CD4-positive, alpha-beta T cell (primary cell): Measurements from ENCODE around the gene KSR2. TPM values are rescaled to one million over a fixed set of nuclear protein-coding genes. Genes with fewer than 3 reads are reported as not detected.

ENCODE experiments used
- ATAC-seq: fragments of 200-7000 bp; cut with Tn5 transposase; one replicate; pipeline ENCODE4 v1.10.0; 2022; ENCODE audit warnings: mild to moderate bottlenecking; ENCODE audit not compliant: poor library complexity
- CTCF ChIA-PET: fragments of 350-600 bp; sonication (Branson Sonifier 250); formaldehyde crosslinking; loops from one replicate; lab custom pipeline; 2021; ENCODE audit warnings: antibody characterized with exemption, inconsistent platforms; lab: Charles Lee
- POLR2A ChIA-PET: fragments of 350-600 bp; sonication (Branson Sonifier 250); formaldehyde crosslinking; loops from one replicate; lab custom pipeline; 2021; ENCODE audit warnings: antibody characterized with exemption, inconsistent platforms; lab: Charles Lee
- DNase-seq, 14 experiments: peaks; one replicate each; pipeline ENCODE4 v3.0.0-alpha.2; 2013 to 2020; ENCODE audit warnings: mixed read lengths in 2 of 14
- H3K27ac ChIP-seq, 2 donors: one replicate each; pipeline versions ENCODE4 v1.5.1 to v1.7.0; 2013; ENCODE audit warnings: low read length in 2 of 2, low read depth in 1 of 2, mild to moderate bottlenecking in 1 of 2
- H3K27me3 ChIP-seq, 2 experiments: 1 replicate in 1 of 2; 2 replicates in 1 of 2; pipeline versions ENCODE4 v1.6.1 to v1.7.0; 2013; ENCODE audit warnings: low read length in 2 of 2, control low read depth in 1 of 2, mild to moderate bottlenecking in 1 of 2, moderate library complexity in 1 of 2; ENCODE audit not compliant: insufficient read depth in 2 of 2, control insufficient read depth in 1 of 2
- H3K36me3 ChIP-seq: one replicate; pipeline ENCODE4 v1.6.1; 2013; ENCODE audit warnings: low read length, control low read depth; ENCODE audit not compliant: insufficient read depth
- H3K4me1 ChIP-seq: one replicate; pipeline ENCODE4 v1.6.1; 2013; ENCODE audit warnings: low read length, control low read depth; ENCODE audit not compliant: insufficient read depth
- H3K4me3 ChIP-seq: one replicate; pipeline ENCODE4 v1.5.1; 2013; ENCODE audit warnings: mild to moderate bottlenecking, low read length, moderate library complexity
- H3K9me3 ChIP-seq, 2 experiments: 1 replicate in 1 of 2; 2 replicates in 1 of 2; pipeline versions ENCODE4 v1.6.1 to v1.7.0; 2013; ENCODE audit warnings: low read length in 2 of 2, mild to moderate bottlenecking in 2 of 2, control low read depth in 1 of 2, moderate library complexity in 1 of 2; ENCODE audit not compliant: control insufficient read depth in 1 of 2, insufficient read depth in 1 of 2
- H3K27ac Mint-ChIP-seq: one replicate; pipeline ENCODE4 v1.8.0; 2020; ENCODE audit warnings: mixed read lengths
- H3K27me3 Mint-ChIP-seq: one replicate; pipeline ENCODE4 v1.8.0; 2021; ENCODE audit warnings: mixed read lengths
- H3K36me3 Mint-ChIP-seq: one replicate; pipeline ENCODE4 v1.8.0; 2021; ENCODE audit warnings: low read depth, mixed read lengths
- H3K4me1 Mint-ChIP-seq: one replicate; pipeline ENCODE4 v1.8.0; 2021; ENCODE audit warnings: low read depth, mixed read lengths
- H3K4me3 Mint-ChIP-seq: one replicate; pipeline ENCODE4 v1.8.0; 2020; ENCODE audit warnings: mild to moderate bottlenecking, mixed read lengths
- H3K9me3 Mint-ChIP-seq: one replicate; pipeline ENCODE4 v1.8.0; 2020; ENCODE audit warnings: mixed read lengths
- CTCF ChIP-seq: fragments of 200-600 bp; IDR thresholded peaks from one replicate; pipeline ENCODE4 v1.8.0; 2022; ENCODE audit warnings: antibody characterized with exemption, mild to moderate bottlenecking
- intact Hi-C, 2 experiments: fragments of 100-400 bp; cut with DNase I in 1 of 2; cut with micrococcal nuclease in 1 of 2; formaldehyde crosslinking; loops; one replicate each; pipeline versions ENCODE4 v1.15.1 to v1.9.0; 2023 to 2025; cut with DNase I, micrococcal nuclease
- total RNA-seq, 174 experiments: library from RNA in 2 of 174; stranded (reverse) in 2 of 174; gene quantifications; one replicate each; pipeline ENCODE4 v1.2.3 and lab custom pipeline; 2021 to 2026

Gene KSR2
- total RNA-seq, 2 experiments from 2014 or later = 0.05 to 0.17 TPM

GRCh38 chr12:117855165-117855564 is 113.6 kb downstream of the KSR2 start:
- H3K27me3 ChIP-seq = peaks cover 0 to 2% of the 10 kb centered on the region in 2 experiments

GRCh38 chr12:117854339-117855012 is 114.3 kb downstream of the KSR2 start:
- ChIA-PET CTCF (no interaction called here), POLR2A (no interaction called here)
- H3K27me3 Mint-ChIP-seq = peaks cover 20% of the 10 kb centered on the region
- no peak overlapping the region for H3K4me3 Mint-ChIP-seq
- H3K27ac Mint-ChIP-seq = no peak overlapping the region
- TF ChIP-seq CTCF = peak; percentile 20
- Histone ChIP-seq H3K36me3 (no peaks in the 10 kb centered on the region), H3K4me3 (no peak overlapping the region), H3K4me1 (no peaks in the 10 kb centered on the region), H3K9me3 (peaks cover 6 to 14% of the 10 kb centered on the region in 2 experiments), H3K27me3 (peaks cover 0 to 2% of the 10 kb centered on the region in 2 experiments), H3K27ac (no peak overlapping the region)
- H3K36me3 Mint-ChIP-seq = no peaks in the 10 kb centered on the region
- DNase-seq = peak in 7 of 14 experiments; percentile 4 to 58 (median 19)
- ATAC-seq = no peak
- no peaks in the 10 kb centered on the region for H3K9me3 Mint-ChIP-seq
- intact Hi-C loops = no loop called here
- no peaks in the 10 kb centered on the region for H3K4me1 Mint-ChIP-seq

More at GRCh38 chr12:117855165-117855564, 113.6 kb downstream of the KSR2 start:
- DNase-seq (no peak), ATAC-seq (no peak)
- Histone ChIP-seq H3K36me3 (no peaks in the 10 kb centered on the region), H3K4me3 (no peak overlapping the region), H3K9me3 (peaks cover 6 to 14% of the 10 kb centered on the region in 2 experiments), H3K27ac (no peak overlapping the region), H3K4me1 (no peaks in the 10 kb centered on the region)
- TF ChIP-seq CTCF = no peak
- H3K27ac Mint-ChIP-seq = no peak overlapping the region
- H3K27me3 Mint-ChIP-seq = peaks cover 17% of the 10 kb centered on the region
- no peak overlapping the region for H3K4me3 Mint-ChIP-seq
- CTCF ChIA-PET = no interaction called here
- H3K4me1 Mint-ChIP-seq = no peaks in the 10 kb centered on the region
- intact Hi-C loops = no loop called here
- no peaks in the 10 kb centered on the region for H3K36me3 Mint-ChIP-seq
- H3K9me3 Mint-ChIP-seq = no peaks in the 10 kb centered on the region
- POLR2A ChIA-PET = no interaction called here

- peaks cover 0 to 1% of the 10 kb centered on the region in 2 experiments for H3K27me3 ChIP-seq
- Mint-ChIP-seq H3K4me3 (no peak overlapping the region), H3K9me3 (no peaks in the 10 kb centered on the region), H3K36me3 (no peaks in the 10 kb centered on the region), H3K4me1 (no peaks in the 10 kb centered on the region), H3K27me3 (peaks cover 28% of the 10 kb centered on the region), H3K27ac (no peak overlapping the region)
- ChIA-PET CTCF (no interaction called here), POLR2A (no interaction called here)
- intact Hi-C loops = no loop called here
- H3K4me1 ChIP-seq = no peaks in the 10 kb centered on the region
- DNase-seq = no peak
- ATAC-seq = no peak
- H3K36me3 ChIP-seq = no peaks in the 10 kb centered on the region
- H3K9me3 ChIP-seq = peaks cover 6 to 14% of the 10 kb centered on the region in 2 experiments
- H3K4me3 ChIP-seq = no peak overlapping the region
- no peak overlapping the region for H3K27ac ChIP-seq
- no peak for TF ChIP-seq CTCF
Observed at GRCh38 chr12:117853600-117853999, 115.2 kb downstream of the KSR2 start.
